A172 (cell line): Measurements from ENCODE around the gene CREB3L1. TPM values are rescaled to one million over a fixed set of nuclear protein-coding genes. Genes with fewer than 3 reads are reported as not detected.

ENCODE experiments used
- DNase-seq: peaks from one replicate; pipeline ENCODE4 v3.0.0-alpha.2; 2015; ENCODE audit warnings: low spot score
- total RNA-seq: library from RNA; depleted of rRNA; stranded (reverse); fragments of >200 nt; shearing (Covaris generic); gene quantifications from 2 replicates; pipeline ENCODE4 v1.2.3, GENCODE V29; 2014

CREB3L1 gene
- total RNA-seq, 1 experiment from 2014 or later = 7.5 TPM

GRCh38 chr11:46343520-46343919, 66.1 kb downstream of the CREB3L1 start:
- no peak for DNase-seq

DNA sequence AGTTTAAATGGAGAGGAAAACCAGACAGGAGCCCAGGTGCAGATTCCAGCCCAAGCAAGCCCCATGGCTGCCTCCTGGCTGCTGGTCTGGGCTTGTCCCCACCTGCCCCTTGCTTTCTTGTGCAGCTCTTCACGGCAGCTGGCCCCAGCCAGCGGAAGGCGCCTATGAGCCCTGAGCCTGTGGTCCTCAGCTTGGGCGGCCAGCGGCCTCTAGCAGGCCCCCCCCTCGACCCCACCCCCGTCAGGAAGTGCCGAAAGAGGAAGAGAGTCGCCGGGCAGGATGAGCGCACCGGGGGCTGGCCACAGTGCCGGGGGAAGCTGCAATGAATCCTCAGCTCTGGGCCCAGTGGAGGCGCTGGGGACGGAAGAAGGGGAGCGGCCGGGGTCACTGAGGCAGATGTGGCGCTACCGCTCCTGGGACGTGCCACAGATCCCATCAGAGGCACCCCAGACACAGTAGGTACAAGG, 67.7 kb downstream of the CREB3L1 start:
- DNase-seq = no peak

- DNase-seq = no peak
Measured at GRCh38 chr11:46345881-46346484, 68.5 kb downstream of the CREB3L1 start.

DNA sequence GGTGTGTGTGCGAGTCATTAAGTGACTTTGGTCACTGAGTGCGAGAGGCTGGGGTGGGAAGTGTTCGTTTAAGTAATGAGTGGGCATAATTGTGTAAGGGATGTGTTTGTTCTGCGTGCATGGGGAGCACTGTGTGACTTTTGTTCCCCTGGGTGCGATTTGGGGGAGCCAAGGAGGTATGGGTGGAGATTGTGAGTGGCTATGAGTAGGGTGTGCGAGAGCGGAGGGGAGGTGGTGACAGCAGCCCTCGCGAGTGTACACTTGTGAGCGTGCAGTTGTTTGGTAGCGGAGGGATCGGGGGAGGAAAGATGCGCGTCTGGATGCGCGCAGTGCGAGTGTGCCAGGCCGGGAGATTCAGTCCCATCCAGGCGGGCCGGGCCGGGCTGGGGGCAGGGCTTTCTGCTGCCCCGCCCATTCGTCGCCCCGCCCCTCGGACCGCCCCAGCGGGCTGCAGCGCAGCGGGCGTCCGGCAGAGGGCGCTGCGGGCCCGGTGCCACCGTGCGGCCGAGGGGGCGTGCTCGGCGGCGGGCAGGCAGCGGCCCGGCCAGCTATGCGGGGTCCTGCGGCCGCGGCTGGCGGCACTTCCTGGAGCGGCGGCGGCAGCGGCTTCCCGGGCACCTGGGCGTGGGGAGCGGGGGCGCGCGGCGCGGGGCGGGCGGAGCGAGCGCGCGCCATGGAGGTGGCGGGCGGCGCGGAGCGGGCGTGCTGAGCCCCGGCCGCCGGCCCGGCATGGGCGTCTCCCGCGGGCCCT, 69.6 kb downstream of the CREB3L1 start, which contains the start of gene DGKZ:
TSS of gene DGKZ (plus strand) at position 578 of the 751 bp plus-strand sequence. CDS start 197 bp downstream, outside the sequence.
- DNase-seq = peak; percentile 56

DNA sequence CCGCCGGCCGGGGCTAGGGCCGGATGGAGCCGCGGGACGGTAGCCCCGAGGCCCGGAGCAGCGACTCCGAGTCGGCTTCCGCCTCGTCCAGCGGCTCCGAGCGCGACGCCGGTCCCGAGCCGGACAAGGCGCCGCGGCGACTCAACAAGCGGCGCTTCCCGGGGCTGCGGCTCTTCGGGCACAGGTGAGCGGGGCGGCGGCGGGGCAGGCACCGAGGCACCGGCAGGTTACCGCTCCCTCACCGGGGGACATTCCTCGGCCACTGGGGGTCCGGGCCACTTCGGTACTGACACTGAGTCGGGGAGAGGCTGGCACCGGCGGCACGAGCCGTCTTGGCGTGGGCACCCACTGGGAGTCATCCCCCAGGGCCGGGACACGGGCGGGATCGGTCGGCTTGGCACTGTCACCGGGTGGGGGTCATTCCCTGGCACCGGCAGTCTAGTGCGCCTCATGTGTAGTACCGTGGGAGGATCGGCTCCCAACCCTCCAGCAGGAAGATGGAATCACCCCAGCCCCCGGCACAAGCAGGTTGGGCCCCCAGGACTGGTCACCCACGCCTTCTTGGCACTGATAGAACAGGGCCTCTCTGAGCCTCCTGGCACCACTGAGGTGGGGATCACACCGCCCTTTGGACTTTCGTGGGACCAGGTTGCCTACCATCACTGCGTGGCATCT, 70.3 kb downstream of the CREB3L1 start:
- no peak for DNase-seq

DNA sequence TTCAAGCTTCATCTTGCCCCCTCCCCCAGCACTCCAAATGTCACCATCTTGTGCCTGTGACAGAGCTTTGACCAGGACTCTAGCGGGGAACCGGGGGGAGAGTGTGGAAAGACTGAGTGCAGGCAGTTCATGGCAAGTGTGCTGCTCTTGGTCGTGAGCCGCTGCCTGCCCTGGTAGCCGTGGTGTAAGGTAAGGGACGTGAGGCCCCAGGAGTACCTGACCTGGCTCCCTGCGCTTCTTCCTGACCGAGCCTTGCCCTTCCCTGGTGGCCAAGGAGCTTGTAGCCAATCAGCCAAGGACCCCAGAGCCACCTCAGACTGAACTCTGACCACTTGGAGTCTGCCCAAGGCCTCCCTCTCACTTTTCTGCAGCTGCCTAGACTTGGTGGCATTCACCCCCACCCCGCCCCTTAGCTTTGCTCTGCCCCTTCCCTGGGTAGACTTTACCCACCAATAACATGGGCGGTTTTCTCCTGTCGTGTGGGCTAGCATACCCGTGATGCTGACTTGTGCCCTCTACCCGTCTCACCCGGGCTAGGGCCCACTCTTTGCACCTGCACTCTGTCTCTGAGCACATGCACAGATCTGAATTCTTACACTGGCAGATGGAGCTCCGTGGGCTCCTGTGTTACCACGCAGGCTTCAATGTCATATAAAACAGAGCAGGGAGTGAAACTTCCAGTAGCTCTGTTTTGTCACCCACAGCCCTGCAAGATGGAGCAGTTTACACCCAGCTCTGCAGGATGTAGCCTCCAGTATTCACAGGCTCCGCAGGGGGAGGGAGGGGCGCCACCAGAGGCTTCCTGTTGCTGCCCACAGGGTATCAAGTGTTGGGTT, 71.3 kb downstream of the CREB3L1 start:
- DNase-seq = no peak

GRCh38 chr11:46350695-46351094, 73.2 kb downstream of the CREB3L1 start:
- no peak for DNase-seq

DNA sequence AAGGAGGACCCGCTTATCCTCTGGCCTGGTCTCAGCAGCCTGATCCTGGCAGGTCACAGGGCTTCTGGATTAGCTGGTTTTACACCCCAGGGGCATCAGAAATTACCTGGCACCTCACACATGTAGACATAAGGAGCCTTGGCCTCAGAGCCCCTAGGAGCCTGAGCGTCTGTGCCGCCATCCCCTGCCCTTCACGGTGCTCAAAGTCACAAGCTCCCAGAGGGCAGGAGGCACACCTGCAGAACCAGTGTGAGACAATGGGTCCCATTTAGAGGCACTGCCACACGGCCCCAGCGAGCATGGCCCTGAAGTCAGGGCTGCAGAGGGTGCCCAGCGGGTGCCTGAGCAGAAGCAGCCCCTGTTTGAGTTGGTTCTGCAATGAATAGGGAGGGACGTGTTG, 73.7 kb downstream of the CREB3L1 start:
- DNase-seq = no peak

- DNase-seq = no peak
Measured at GRCh38 chr11:46351606-46352005, 74.1 kb downstream of the CREB3L1 start.

DNA sequence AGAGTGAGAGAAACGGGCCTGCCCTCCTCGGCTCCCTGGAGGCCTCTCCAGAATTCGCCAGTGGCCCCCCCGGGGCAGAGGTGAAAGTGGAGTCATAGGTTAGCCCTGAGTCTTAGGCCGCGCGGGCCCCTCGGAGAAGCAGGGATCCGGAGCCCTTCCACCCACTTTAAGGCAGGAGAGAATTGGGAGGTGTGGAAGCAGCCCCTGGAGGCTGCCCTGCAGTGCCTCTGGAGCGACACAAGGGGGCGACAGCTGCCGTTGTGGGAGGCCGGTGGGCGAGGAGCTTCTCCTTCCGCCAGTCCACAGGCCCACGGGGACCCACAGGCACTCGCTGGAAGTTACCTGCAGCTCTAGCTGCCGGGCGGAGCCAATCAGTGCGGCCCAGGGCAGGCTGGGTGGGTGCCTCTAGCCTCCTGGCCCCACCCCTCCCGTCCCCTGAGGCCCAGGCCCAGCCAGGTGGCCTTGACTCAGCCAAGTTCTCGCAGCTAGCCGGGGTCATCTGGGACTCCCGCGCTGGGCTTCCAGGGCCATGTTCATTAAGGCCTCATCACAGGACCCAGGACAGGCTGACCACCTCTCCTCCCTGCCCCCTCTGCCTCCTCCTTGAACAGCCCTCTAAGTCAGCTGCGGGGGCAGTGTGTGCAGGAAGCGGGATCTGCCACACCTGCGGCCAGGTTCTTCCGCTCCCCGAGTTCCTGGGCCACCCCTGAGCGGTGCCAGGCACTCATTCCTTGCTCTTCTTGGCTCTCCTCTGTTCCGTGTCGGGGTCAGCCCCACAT, 74.8 kb downstream of the CREB3L1 start:
- DNase-seq = no peak

GRCh38 chr11:46353698-46354097, 76.2 kb downstream of the CREB3L1 start:
- no peak for DNase-seq

DNA sequence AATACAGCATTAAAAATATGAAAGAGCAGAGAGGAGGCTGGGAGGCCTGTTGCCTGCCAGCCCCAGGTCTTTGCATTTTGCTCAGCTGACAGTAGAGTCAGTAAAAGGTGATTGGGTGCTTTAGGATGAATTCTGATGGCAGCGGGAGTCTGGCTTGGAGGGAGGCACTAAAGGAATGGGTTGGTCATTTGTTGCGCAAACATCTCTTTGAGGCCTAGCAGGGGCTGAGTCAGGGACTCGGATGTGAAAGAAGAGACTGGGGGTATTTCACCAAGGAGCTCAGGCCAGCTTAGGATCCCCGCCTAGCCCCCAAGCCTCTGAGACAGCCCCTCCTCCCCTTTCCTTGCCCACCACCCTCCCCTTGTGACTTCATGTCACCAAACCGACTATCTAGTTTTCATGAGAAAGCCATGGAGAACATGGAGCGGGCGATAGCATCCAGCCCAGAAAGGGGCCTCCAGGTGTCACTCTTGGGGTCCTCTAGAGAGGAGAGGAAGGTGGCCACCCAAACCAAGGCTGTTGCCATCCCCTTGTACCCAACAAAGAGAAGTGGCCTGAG, 79.5 kb downstream of the CREB3L1 start:
- peak; percentile 44 for DNase-seq

DNA sequence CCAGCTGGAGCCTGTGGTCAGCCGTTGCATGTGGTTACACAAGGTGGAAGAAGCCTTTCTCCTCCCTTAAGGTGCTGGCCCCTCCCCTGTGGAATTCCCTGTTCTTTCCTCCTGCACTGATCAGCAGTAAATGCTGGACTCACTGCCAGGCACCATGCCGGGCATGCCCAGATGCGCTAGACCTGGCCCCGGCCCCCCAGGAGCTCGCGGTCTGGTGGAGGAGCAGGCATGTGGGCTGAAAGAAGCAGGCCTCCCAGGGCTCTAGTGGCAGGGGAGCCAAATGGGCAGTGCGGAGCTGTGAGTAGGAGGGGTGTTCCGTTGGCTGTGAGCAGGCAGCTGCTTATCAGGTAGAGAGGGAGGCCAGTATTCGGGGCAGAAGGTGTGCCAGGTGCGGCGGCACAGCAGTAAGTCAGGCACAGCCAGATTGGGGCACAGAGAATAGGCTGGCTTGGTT, 80.0 kb downstream of the CREB3L1 start:
- DNase-seq = no peak

- DNase-seq = no peak
Measured at GRCh38 chr11:46359953-46360352, 82.5 kb downstream of the CREB3L1 start.

DNA sequence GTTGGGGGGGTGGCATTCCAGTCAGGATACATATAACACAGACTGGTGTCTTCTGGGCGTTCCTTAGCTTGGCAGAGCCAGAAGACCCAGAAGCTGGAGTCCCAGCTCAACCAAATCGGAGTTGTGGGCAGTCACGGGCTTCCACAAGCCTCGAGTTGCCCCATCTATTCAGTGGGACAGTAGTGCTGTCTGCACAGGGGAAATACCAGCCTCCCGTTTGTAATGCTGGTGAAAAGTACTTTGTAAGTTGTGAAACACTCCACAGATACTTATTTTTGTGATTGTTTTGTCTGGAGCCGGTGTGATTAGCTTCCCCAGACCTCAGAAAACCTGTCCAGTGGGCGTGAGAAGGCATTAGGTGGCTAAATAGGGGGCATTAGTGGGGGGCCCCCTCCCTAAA, 83.4 kb downstream of the CREB3L1 start:
- no peak for DNase-seq

DNA sequence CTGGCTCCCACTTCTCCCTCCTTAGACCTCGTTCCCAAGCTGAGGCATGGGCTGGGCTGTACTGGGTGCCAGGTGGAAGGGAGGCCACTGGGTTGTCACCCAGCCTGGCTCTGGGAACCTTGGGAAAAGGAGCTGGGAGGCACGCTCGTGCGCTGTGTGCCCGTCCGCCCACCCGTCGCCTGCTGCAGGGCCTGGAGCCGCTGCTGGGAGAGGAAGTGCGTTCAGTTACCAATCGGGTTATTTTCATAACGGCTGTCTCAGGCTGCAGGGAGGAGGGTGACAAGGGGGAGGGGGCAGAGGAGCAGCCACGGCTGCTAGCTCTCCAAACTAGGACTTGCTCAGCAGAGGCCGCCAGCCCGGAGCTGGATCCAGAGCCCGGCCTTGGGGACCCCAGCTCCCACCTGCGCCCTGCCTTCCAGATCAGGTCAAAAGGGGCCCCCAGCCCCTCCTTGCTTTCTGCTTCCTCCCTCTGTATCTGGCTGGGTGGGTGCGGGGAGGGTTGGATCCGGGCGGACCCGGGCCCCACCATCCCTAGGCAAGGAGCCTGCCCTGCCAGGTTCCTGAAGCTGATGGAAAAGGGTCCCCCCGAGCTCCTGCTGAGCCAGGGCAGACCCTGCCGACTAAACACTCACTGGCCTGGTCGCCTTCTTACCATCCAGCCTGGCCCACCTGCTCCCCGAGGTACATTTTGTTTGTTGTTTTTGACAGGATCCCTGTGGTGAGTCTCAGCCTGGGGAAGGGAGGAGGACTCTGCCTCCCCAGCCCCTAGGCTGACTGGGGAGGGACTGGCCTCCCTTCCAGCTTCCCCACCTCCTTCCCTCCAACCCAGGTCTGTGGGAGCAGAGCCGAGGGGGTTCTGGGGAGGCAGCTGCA, 84.1 kb downstream of the CREB3L1 start:
- peak; percentile 57 for DNase-seq

DNA sequence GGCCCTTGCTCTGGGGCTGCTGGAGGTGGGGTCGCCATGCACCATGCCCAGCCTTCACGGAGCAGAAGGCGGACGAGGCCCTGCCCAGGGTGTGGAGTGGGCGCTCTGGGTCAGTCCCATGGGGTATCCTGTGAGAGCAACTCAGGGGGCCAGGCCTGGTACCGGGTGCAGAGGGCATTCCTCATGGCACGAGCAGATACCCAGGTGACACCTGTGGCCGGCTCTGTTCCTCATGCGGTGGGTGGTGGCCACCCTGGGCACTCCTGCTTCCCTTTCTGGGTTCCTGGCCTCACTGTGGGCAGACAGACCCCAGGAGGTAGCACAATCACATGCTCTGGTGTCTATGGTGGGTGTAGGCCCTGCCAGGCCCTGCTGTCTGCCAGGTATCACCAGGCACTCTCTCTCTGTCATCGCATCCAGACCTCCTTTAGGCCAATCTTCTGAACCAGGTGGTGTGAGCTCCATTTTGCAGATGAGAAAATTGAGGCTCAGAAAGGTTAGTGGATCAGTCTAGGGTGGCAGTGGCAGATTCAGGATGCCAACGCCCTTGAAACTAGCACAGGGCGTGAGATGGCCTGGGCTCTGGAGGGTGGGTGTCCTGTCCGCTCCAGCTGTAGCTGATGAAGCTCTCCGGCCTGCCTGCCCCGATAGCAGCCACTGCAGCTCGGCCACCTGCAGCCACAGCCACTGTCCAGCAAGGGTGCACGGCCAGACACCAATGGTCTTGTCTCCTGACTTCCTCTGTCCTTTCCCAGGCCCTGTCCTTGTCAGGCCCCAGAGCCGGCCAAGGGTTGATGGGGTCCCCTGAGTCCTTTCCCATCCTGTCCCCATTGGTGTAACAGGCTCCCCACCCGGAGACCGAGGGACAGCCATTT, 84.9 kb downstream of the CREB3L1 start:
- no peak for DNase-seq

DNA sequence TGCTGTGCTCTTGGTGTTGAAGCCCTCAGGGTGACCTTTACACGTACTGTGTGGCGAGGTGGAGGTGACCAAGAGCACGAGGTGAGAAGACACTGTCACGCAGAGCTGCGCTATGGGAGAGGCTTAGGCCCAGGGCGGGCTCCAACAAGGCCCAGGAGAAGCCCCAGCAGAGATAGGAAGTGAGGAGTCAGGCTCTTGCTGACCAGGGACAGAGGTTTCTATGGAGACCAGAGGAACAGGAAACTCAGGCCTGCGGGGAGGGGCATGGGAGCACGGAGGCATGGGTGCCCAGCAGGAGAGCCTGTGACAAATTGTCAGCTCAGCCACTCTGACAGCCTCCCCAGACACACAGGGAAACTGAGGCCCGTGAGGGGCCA, 85.6 kb downstream of the CREB3L1 start:
- peak; percentile 94 for DNase-seq
